Measurements from ENCODE around the gene CACNA1G.

DNA sequence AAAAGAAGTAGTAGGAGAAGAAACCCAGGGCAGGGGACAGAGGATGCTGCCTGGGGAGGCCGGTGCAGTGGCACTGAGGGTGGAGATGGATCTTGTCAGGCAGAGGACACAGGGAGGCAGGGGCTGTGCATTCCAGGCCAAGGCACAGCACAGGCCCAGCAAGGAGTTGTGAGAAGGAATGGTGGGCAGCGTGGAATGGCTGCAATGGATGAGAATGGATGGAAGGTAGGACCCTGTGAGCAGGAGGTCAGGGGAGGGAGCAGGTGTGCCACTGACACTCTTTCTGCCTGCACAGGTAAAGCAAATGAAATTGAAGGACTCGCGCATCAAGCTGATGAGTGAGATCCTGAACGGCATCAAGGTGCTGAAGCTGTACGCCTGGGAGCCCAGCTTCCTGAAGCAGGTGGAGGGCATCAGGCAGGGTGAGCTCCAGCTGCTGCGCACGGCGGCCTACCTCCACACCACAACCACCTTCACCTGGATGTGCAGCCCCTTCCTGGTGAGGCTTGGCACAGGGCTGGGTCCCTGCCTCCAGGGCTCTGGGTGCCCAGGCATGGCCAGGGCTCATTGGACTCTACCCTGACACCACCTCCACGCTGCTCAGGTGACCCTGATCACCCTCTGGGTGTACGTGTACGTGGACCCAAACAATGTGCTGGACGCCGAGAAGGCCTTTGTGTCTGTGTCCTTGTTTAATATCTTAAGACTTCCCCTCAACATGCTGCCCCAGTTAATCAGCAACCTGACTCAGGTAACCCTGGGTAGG, 106.9 kb downstream of the CACNA1G start:
- TF ChIP-seq, protein P1, sequence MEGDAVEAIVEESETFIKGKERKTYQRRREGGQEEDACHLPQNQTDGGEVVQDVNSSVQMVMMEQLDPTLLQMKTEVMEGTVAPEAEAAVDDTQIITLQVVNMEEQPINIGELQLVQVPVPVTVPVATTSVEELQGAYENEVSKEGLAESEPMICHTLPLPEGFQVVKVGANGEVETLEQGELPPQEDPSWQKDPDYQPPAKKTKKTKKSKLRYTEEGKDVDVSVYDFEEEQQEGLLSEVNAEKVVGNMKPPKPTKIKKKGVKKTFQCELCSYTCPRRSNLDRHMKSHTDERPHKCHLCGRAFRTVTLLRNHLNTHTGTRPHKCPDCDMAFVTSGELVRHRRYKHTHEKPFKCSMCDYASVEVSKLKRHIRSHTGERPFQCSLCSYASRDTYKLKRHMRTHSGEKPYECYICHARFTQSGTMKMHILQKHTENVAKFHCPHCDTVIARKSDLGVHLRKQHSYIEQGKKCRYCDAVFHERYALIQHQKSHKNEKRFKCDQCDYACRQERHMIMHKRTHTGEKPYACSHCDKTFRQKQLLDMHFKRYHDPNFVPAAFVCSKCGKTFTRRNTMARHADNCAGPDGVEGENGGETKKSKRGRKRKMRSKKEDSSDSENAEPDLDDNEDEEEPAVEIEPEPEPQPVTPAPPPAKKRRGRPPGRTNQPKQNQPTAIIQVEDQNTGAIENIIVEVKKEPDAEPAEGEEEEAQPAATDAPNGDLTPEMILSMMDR (conservative IDR thresholded peaks at IDR 0.05 in 1 of 2, IDR thresholded peaks at IDR 0.05 in 1 of 2; ENCODE audit: low read depth in 1 of 2, low read length in 2 of 2) = no peak
- TF ChIP-seq EZH2 (IDR thresholded peaks at IDR 0.05; ENCODE audit: low read length, missing control alignments) = no peak

All from fibroblast of lung (primary cell).